Neural crest cell (in vitro differentiated cells): ENCODE results near the gene ZNF91. TPM values are rescaled to one million over a fixed set of nuclear protein-coding genes. Genes with fewer than 3 reads are reported as not detected.

ENCODE experiments used
- DNase-seq: peaks from one replicate; pipeline ENCODE4 v3.0.0; 2021; ENCODE audit warnings: low read depth, mixed read lengths, low spot score
- H3K27ac Mint-ChIP-seq: one replicate; pipeline ENCODE4 v1.8.0; 2021; ENCODE audit warnings: mild to moderate bottlenecking, mixed read lengths; ENCODE audit not compliant: unreplicated experiment
- H3K27me3 Mint-ChIP-seq: 2 replicates; pipeline ENCODE4 v1.8.0; 2021; ENCODE audit warnings: low read depth, mild to moderate bottlenecking, mixed read lengths
- H3K36me3 Mint-ChIP-seq: 2 replicates; pipeline ENCODE4 v1.8.0; 2021; ENCODE audit warnings: low read depth, mild to moderate bottlenecking, mixed read lengths
- H3K4me1 Mint-ChIP-seq: 2 replicates; pipeline ENCODE4 v1.8.0; 2021; ENCODE audit warnings: mixed read lengths
- H3K4me3 Mint-ChIP-seq: one replicate; pipeline ENCODE4 v1.8.0; 2021; ENCODE audit warnings: mild to moderate bottlenecking, mixed read lengths
- H3K9me3 Mint-ChIP-seq: 2 replicates; pipeline ENCODE4 v1.8.0; 2021; ENCODE audit warnings: mixed read lengths
- total RNA-seq: library from RNA; stranded (reverse); gene quantifications from 2 replicates; pipeline ENCODE4 v1.2.1, GENCODE V29; 2021
- TF ChIP-seq, protein P1 (sequence below): fragments of 200-600 bp; sonication (generic); conservative IDR thresholded peaks from 2 replicates; pipeline ENCODE4 v1.5.0; 2021; ENCODE audit warnings: antibody characterized with exemption, mild to moderate bottlenecking

The ZNF91 gene
- total RNA-seq, 1 donor from 2014 or later, result 73.7 TPM

GRCh38 chr19:23404676-23405075 lies 9.4 kb upstream of the ZNF91 start:
- Mint-ChIP-seq H3K36me3 (peaks cover 24% of the 10 kb centered on the region), H3K9me3 (no peaks in the 10 kb centered on the region), H3K27ac (no peak overlapping the region), H3K27me3 (no peaks in the 10 kb centered on the region), H3K4me1 (no peaks in the 10 kb centered on the region), H3K4me3 (no peak overlapping the region)
- TF ChIP-seq, protein P1, sequence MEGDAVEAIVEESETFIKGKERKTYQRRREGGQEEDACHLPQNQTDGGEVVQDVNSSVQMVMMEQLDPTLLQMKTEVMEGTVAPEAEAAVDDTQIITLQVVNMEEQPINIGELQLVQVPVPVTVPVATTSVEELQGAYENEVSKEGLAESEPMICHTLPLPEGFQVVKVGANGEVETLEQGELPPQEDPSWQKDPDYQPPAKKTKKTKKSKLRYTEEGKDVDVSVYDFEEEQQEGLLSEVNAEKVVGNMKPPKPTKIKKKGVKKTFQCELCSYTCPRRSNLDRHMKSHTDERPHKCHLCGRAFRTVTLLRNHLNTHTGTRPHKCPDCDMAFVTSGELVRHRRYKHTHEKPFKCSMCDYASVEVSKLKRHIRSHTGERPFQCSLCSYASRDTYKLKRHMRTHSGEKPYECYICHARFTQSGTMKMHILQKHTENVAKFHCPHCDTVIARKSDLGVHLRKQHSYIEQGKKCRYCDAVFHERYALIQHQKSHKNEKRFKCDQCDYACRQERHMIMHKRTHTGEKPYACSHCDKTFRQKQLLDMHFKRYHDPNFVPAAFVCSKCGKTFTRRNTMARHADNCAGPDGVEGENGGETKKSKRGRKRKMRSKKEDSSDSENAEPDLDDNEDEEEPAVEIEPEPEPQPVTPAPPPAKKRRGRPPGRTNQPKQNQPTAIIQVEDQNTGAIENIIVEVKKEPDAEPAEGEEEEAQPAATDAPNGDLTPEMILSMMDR, result no peak
- DNase-seq, result no peak

DNA sequence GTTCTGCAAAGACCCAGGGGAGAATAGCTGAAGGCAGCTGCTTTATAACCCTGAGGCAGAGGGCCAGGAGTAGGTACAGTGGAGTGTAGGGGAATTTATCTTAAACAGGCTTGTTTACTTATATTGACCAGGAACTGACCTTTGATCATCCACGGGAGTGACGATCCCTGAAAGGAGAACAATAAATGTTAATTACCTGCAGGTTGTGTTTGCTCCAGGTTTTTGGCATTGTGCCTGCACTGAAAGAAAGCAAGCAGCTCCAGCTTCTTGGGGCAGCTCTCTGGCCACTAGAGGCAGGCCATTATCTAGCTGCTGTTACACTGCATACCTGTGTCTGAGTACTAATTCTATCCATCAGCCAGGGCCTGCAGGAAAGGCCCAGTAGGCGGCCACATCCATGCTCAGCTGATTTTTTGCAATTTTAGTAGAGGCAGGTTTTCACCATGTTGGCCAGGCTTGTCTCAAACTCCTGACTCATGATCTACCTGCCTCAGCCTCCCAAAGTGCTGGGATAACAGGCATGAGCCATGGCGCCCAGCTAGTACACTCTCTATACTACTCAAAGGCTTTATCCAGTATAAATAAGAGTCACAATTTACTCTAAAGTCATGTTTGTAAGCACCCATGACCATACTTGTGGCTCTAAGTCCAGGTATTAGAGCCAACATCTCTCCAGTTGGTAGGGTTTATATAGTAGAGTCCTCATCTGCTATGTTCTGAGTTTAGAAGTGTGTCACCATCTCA lies 8.5 kb upstream of the ZNF91 start:
- TF ChIP-seq, protein P1, result no peak
- Mint-ChIP-seq H3K9me3 (no peaks in the 10 kb centered on the region), H3K4me3 (no peak overlapping the region), H3K4me1 (no peaks in the 10 kb centered on the region), H3K27ac (no peak overlapping the region), H3K36me3 (peaks cover 32% of the 10 kb centered on the region), H3K27me3 (no peaks in the 10 kb centered on the region)
- DNase-seq, result no peak

GRCh38 chr19:23403052-23403451 lies 7.8 kb upstream of the ZNF91 start:
- no peak overlapping the region for H3K4me3 Mint-ChIP-seq

GRCh38 chr19:23402388-23402787 lies 7.1 kb upstream of the ZNF91 start:
- Mint-ChIP-seq H3K4me3 (no peak overlapping the region), H3K9me3 (no peaks in the 10 kb centered on the region), H3K27ac (no peak overlapping the region), H3K27me3 (no peaks in the 10 kb centered on the region), H3K4me1 (no peaks in the 10 kb centered on the region), H3K36me3 (peaks cover 26% of the 10 kb centered on the region)
- TF ChIP-seq, protein P1, result no peak
- DNase-seq, result no peak

More at GRCh38 chr19:23403052-23403451, 7.8 kb upstream of the ZNF91 start:
- Mint-ChIP-seq H3K36me3 (peaks cover 31% of the 10 kb centered on the region), H3K27me3 (no peaks in the 10 kb centered on the region), H3K4me1 (no peaks in the 10 kb centered on the region), H3K9me3 (no peaks in the 10 kb centered on the region), H3K27ac (no peak overlapping the region)
- no peak for DNase-seq
- TF ChIP-seq, protein P1, result no peak

DNA sequence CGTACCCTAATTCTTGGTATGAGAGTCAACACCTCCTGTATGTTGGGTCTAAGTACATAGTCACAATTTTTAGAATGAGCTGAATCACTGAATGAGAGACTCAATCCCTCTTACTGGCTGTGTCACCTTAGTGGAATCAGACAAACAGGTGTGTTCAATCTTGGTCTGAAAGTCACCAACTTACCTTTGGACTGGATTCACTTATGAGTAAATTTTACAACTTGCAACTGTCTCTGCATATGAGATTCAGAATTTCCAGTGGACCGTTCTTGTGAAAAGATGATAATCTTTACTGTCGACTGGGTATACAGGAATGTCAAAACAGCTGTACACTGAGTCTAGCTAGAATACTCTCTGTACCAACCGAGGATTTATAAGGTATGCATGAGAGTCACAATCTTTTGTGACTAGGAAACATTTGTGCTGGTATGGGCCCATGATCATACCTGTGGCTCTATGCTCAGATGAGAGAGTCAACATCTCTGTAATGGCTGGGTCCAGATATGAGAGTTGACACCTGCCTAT lies 5.9 kb upstream of the ZNF91 start:
- H3K4me1 Mint-ChIP-seq, result no peaks in the 10 kb centered on the region
- no peak overlapping the region for H3K4me3 Mint-ChIP-seq
- H3K36me3 Mint-ChIP-seq, result peaks cover 29% of the 10 kb centered on the region
- H3K9me3 Mint-ChIP-seq, result no peaks in the 10 kb centered on the region
- TF ChIP-seq, protein P1, result no peak
- no peaks in the 10 kb centered on the region for H3K27me3 Mint-ChIP-seq
- H3K27ac Mint-ChIP-seq, result no peak overlapping the region
- no peak for DNase-seq
